ENCODE results near the gene CHST11.
"Not testable (repeated sequence)": the region's sequence is repeated elsewhere in the genome, so short reads cannot be mapped to it uniquely, and the experiment has no call there.

Gene CHST11

GRCh38 chr12:104790296-104791125, 333.8 kb downstream of the CHST11 start:
- peak; percentile 60 for DNase-seq

GRCh38 chr12:104792570-104792969, 335.8 kb downstream of the CHST11 start:
- DNase-seq = no peak

GRCh38 chr12:104793285-104793684, 336.5 kb downstream of the CHST11 start:
- DNase-seq = no peak

- DNase-seq = no peak
These were observed 337.2 kb downstream of the CHST11 start for GRCh38 chr12:104793968-104794367.

- no peak for DNase-seq
These were observed 339.7 kb downstream of the CHST11 start for GRCh38 chr12:104796475-104796862.

GRCh38 chr12:104799458-104799857, 342.7 kb downstream of the CHST11 start:
- no peak for DNase-seq

- DNase-seq = no peak
These were observed 344.3 kb downstream of the CHST11 start for GRCh38 chr12:104801005-104801404.

- no peak for DNase-seq
These were observed 344.7 kb downstream of the CHST11 start for GRCh38 chr12:104801427-104801826.

GRCh38 chr12:104802208-104802607, 345.5 kb downstream of the CHST11 start:
- DNase-seq = no peak

GRCh38 chr12:104805186-104805585, 348.4 kb downstream of the CHST11 start:
- no peak for DNase-seq

GRCh38 chr12:104806194-104806593, 349.4 kb downstream of the CHST11 start:
- not testable (repeated sequence) for DNase-seq

- DNase-seq = no peak
These were observed 352.5 kb downstream of the CHST11 start for GRCh38 chr12:104809251-104809650.

- DNase-seq = no peak
These were observed 353.1 kb downstream of the CHST11 start for GRCh38 chr12:104809706-104810385.

Data from activated CD4-positive, CD25-positive, alpha-beta regulatory T cell treated with anti-CD3 and anti-CD28 coated beads, Interleukin-2, amount 50 U/mL, for 72 hours (primary cell).